Lung (tissue), 12 donors: ENCODE data around the gene TTC7B. TPM values are rescaled to one million over a fixed set of nuclear protein-coding genes. Genes with fewer than 3 reads are reported as not detected.
A peak's percentile ranks its signal among the peaks of the same experiment; 100 is the strongest.

Experiments
- ATAC-seq: fragments of 200-7000 bp; cut with Tn5 transposase; one replicate; pipeline ENCODE4 v1.9.1; 2020; ENCODE audit warnings: moderate number of reproducible peaks; ENCODE audit not compliant: insufficient read depth, low FRiP score
- DNase-seq, 3 donors: peaks; one replicate each; pipeline ENCODE4 v3.0.0-alpha.2; 2013 to 2017
- H3K27ac ChIP-seq, 2 donors: one replicate each; pipeline ENCODE4 v1.5.1; 2013; ENCODE audit warnings: mild to moderate bottlenecking in 2 of 2, moderate library complexity in 2 of 2, control low read depth in 1 of 2, inconsistent platforms in 1 of 2, low read depth in 1 of 2, low read length in 1 of 2
- H3K27me3 ChIP-seq, 3 donors: one replicate each; pipeline ENCODE4 v1.5.1; 2013; ENCODE audit warnings: low read length in 2 of 3; ENCODE audit not compliant: control insufficient read depth in 3 of 3, insufficient read depth in 3 of 3
- H3K36me3 ChIP-seq, 4 donors: one replicate each; pipeline ENCODE4 v1.5.1; 2013; ENCODE audit warnings: low read length in 4 of 4, mild to moderate bottlenecking in 1 of 4, moderate library complexity in 1 of 4; ENCODE audit not compliant: control insufficient read depth in 4 of 4, insufficient read depth in 4 of 4
- H3K4me1 ChIP-seq, 5 donors: one replicate each; pipeline ENCODE4 v1.5.1; 2013; ENCODE audit warnings: low read length in 5 of 5, mild to moderate bottlenecking in 2 of 5, moderate library complexity in 1 of 5; ENCODE audit not compliant: control insufficient read depth in 5 of 5, insufficient read depth in 5 of 5
- H3K4me3 ChIP-seq: one replicate; pipeline ENCODE4 v1.5.1; 2013; ENCODE audit warnings: mild to moderate bottlenecking, control low read depth, moderate library complexity
- H3K9ac ChIP-seq, 2 donors: one replicate each; pipeline ENCODE4 v1.5.1; 2013; ENCODE audit warnings: low read length in 2 of 2, control low read depth in 1 of 2; ENCODE audit not compliant: insufficient read depth in 1 of 2
- H3K9me3 ChIP-seq, 4 donors: one replicate each; pipeline ENCODE4 v1.5.1; 2013; ENCODE audit warnings: low read length in 3 of 4, mild to moderate bottlenecking in 1 of 4, moderate library complexity in 1 of 4; ENCODE audit not compliant: control insufficient read depth in 4 of 4, insufficient read depth in 3 of 4
- CTCF ChIP-seq: IDR thresholded peaks from 2 replicates; pipeline ENCODE4 v1.5.1; 2012; ENCODE audit warnings: mild to moderate bottlenecking; ENCODE audit errors: control extremely low read depth, extremely low read depth
- WGBS, 2 donors: extraction: QIAGEN DNeasy Blood & Tissue Kit; methylation state at CpG; one replicate each; pipeline ENCODE4 v1.1.7; 2013; 5-methylcytosine and 5-hydroxymethylcytosine counted together
- polyA plus RNA-seq, 2 donors: library from polyadenylated mRNA; stranded (reverse); fragments of 200-250 nt; gene quantifications; one replicate each; pipeline ENCODE4 v1.2.1, GENCODE V29; 2013
- total RNA-seq, 2 donors: library from RNA; depleted of rRNA in 1 of 2; stranded (reverse); fragments of >200 nt in 1 of 2; gene quantifications; one replicate each; pipeline ENCODE4 v1.2.1, GENCODE V29; 2014 to 2021
- donor health status: control.
- donor health status: control.
- donor health status: Bipolar disorder and iron deficiency.
- donor health status: healthy.
- donor health status: DM: yes; HTN: yes; CAD: no.

TTC7B gene
- total and polyA plus RNA-seq, 4 donors: 11.0 to 39.6 (median 23.0) TPM

GRCh38 chr14:90483571-90483974, 332.7 kb downstream of the TTC7B start:
- H3K9me3 ChIP-seq: peaks cover 0 to 6% (median 0%) of the 10 kb centered on the region in 4 donors
- TF ChIP-seq CTCF: no peak
- no peaks in the 10 kb centered on the region for H3K36me3 ChIP-seq
- peaks cover 0 to 11% (median 0%) of the 10 kb centered on the region in 5 donors for H3K4me1 ChIP-seq
- H3K9ac ChIP-seq: no peak overlapping the region
- no peak for ATAC-seq
- H3K27ac ChIP-seq: no peak overlapping the region
- no peaks in the 10 kb centered on the region for H3K27me3 ChIP-seq
- no peak overlapping the region for H3K4me3 ChIP-seq
- WGBS, 2 donors: 9 to 18% methylated on average over 11 of the region's 11 CpGs
- DNase-seq: peak; percentile 39 to 64 (median 48)

GRCh38 chr14:90483117-90483516, 333.1 kb downstream of the TTC7B start:
- no peaks in the 10 kb centered on the region for H3K27me3 ChIP-seq
- WGBS, 2 donors: 84 to 87% methylated on average over 2 of the region's 2 CpGs
- H3K4me3 ChIP-seq: no peak overlapping the region
- no peak overlapping the region for H3K9ac ChIP-seq
- H3K27ac ChIP-seq: no peak overlapping the region
- no peaks in the 10 kb centered on the region for H3K36me3 ChIP-seq
- peaks cover 0 to 6% (median 0%) of the 10 kb centered on the region in 4 donors for H3K9me3 ChIP-seq
- ATAC-seq (no peak), DNase-seq (no peak)
- TF ChIP-seq CTCF: no peak
- peaks cover 0 to 11% (median 0%) of the 10 kb centered on the region in 5 donors for H3K4me1 ChIP-seq

- Histone ChIP-seq H3K27ac (no peak overlapping the region), H3K4me3 (no peak overlapping the region), H3K36me3 (no peaks in the 10 kb centered on the region), H3K4me1 (peaks cover 0 to 3% (median 0%) of the 10 kb centered on the region in 5 donors), H3K27me3 (no peaks in the 10 kb centered on the region), H3K9me3 (peaks cover 0 to 8% (median 0%) of the 10 kb centered on the region in 4 donors), H3K9ac (no peak overlapping the region)
- ATAC-seq (no peak), DNase-seq (no peak)
- WGBS, 2 donors: 61 to 93% methylated on average over 3 of the region's 3 CpGs
- TF ChIP-seq CTCF: no peak
These were observed 340.9 kb downstream of the TTC7B start for GRCh38 chr14:90475298-90475697.

Other genes starting within 250 kb of the TTC7B start
- 10 to 100 TPM in 1 of 2 donors, 1 to 10 TPM in 1; 9.0 to 14.8 TPM for gene RPS6KA5, start 244.2 kb upstream of the TTC7B start, total RNA-seq
- gene RPS6KA5, start 244.2 kb upstream of the TTC7B start, polyA plus RNA-seq: 1 to 10 TPM; 1.1 to 2.2 TPM